NOMO-1 (cell line): Measurements from ENCODE around the gene E2F1.
A peak's percentile ranks its signal among the peaks of the same experiment; 100 is the strongest.
"Not testable (repeated sequence)": the region's sequence is repeated elsewhere in the genome, so short reads cannot be mapped to it uniquely, and the experiment has no call there.

Experiments used
- DNase-seq, 2 experiments: peaks; one replicate each; lab custom pipeline; 2025; ENCODE audit not compliant: unreplicated experiment in 2 of 2; lab: John Stamatoyannopoulos, UW

The E2F1 gene

GRCh38 chr20:33646959-33647602 lies 39.1 kb downstream of the E2F1 start:
- not testable (repeated sequence) for DNase-seq

DNA sequence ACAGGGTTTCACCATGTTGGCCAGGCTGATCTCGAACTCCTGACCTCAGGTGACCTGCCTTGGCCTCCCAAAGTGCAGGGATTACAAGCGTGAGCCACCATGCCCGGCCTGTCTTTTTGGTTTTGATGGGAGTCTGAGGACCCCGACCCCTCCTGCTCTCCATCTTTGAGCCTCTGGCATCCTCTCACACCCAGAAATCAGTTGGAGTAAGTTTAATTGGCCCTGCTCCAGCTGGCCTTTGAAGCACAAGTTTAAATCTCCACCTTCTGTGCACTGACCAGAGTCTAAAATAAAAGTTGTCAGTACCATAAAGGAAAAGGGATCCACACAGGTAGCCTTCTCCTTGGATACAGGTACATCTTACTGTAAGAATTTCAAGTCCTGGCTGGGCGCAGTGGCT lies 40.0 kb downstream of the E2F1 start:
- DNase-seq, result no peak

DNA sequence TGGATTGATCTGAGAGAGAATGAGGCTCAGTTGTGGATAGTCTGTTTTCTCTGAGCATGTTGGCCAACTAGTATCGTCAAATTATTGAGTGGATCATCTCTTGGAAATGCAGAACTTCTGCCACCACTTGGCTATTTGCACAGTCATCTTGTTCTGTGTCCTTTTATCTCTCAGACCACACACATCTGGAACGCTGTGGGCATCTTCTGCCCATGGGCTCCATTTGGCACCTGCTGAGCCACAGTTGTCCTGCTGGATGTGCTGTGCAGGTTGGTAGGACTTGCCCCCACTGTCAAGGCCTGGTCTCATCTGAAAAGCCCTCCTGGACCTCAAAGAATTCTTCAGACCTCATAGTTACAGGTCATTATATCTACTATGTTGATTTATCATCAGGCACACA lies 40.8 kb downstream of the E2F1 start:
- no peak for DNase-seq

- DNase-seq, result no peak
Measured at GRCh38 chr20:33645072-33645358, 41.2 kb downstream of the E2F1 start.

DNA sequence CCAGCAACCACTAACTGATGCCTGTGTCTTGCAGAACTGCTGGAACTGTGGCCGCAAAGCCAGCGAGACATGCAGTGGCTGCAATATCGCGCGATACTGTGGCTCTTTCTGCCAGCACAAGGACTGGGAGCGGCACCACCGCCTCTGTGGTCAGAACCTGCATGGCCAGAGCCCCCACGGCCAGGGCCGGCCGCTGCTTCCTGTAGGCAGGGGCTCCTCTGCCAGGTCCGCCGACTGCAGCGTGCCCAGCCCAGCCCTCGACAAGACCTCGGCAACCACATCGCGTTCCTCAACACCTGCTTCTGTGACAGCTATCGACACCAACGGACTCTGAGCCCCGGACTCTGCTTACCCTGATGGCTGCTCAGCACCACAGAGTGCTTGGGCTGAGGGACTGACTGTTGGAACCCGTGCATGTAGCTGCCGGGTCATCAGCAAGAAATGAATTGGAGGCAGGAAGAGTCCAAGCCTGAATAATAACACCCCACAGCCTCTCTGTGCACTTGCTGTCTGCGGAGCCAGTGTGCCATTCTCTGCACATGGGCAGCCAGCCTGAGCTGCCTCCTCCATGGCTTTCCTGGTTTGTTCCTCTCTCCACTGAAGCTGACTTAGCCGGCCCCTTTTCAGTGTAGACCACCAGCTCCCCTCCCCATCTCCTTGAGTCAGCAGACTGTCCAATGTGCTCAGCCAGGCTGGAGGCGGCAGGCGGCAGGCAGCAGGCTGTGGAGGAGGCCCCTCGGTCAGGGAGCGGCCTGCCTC lies 41.7 kb downstream of the E2F1 start:
- DNase-seq, result no peak

DNA sequence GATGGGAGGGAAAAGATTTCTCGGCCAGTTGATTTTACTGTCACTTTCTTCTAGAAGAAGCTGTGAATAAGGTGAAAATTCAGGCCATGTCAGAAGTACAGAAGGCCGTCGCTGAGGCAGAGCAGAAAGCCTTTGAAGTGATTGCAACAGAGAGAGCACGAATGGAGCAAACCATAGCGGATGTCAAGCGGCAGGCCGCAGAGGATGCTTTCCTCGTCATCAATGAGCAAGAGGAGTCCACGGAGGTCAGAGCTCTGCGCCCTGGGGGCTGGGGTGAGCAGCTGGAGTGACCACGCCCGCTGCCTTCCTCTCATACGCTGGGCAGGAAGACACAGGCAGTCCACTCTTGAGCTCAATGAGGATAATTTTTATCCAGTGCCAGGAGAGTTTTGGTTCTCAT lies 45.9 kb downstream of the E2F1 start:
- peak in 1 of 2 experiments; percentile 4 for DNase-seq

GRCh38 chr20:33636776-33637175 lies 49.4 kb downstream of the E2F1 start:
- no peak for DNase-seq

DNA sequence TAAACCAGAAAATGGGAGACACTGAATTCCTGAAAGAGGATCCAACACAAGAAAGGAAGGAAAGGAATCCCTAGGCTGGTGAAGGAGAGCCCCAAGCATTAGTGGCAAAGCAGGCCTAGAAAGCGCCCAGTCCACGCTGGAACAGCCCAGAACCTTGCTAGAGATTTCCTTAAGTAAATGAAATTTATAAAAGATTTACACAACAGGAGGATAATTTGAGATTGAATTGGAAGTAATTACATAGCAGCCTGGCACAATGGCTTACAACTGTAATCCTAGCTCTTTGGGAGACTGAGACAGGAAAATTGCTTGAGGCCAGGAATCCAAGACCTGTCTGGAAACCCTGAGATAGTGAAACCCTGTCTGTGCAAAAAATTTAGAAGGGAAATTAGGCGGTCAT lies 50.8 kb downstream of the E2F1 start:
- no peak for DNase-seq

DNA sequence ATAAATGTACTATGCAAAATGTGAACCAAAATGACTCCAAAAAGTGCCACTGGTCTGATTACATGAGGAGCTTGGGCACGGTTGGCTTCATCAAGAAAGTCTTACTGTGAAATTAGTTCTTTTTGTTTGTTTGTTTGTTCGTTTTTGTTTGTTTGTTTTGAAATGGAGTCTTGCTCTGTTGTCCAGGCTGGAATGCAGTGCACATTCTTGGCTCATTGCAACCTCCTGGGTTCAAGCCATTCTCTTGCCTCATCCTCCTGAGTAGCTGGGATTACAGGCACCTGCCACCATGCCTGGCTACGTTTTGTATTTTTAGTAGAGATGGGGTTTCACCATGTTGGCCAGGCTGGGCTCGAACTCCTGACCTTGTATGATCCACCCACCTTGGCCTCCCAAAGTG lies 54.3 kb downstream of the E2F1 start:
- not testable (repeated sequence) for DNase-seq

GRCh38 chr20:33630507-33630906 lies 55.7 kb downstream of the E2F1 start:
- DNase-seq, result no peak

DNA sequence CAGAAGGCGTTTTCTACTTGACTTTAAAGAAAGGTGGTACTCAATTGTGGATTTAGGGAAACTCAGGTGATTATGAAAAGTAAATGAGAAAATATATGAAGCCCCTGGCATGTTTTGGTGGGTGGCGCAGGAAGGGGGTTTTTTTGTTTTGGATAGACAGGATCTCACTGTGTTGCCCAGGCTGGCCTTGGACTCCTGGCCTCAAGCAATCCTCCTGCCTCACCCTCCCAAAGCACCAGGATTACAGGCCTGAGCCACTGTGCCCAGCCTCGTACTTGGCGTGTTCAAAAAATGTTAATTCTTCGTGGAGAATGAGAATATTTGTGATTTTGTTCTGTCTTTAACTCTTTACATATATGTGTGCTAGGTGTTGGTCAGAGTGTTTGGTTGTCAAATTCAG lies 56.2 kb downstream of the E2F1 start:
- DNase-seq, result no peak

DNA sequence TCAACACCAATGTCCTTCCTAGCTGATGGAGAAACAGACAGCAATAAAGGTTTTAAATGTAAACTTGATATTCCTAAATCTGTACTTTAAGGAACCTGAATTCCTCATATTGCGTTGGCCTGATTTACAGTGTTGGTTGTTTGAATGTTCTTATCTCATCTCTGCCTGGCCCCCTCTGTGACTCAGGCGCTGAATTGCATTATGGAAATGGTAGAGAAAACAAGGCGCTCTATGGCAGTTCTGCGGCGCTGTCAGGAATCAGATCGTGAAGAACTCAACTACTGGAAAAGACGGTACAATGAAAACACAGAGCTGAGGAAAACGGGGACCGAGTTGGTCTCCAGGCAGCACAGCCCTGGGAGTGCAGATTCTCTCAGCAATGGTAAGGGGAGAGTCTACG lies 56.7 kb downstream of the E2F1 start:
- DNase-seq, result no peak

DNA sequence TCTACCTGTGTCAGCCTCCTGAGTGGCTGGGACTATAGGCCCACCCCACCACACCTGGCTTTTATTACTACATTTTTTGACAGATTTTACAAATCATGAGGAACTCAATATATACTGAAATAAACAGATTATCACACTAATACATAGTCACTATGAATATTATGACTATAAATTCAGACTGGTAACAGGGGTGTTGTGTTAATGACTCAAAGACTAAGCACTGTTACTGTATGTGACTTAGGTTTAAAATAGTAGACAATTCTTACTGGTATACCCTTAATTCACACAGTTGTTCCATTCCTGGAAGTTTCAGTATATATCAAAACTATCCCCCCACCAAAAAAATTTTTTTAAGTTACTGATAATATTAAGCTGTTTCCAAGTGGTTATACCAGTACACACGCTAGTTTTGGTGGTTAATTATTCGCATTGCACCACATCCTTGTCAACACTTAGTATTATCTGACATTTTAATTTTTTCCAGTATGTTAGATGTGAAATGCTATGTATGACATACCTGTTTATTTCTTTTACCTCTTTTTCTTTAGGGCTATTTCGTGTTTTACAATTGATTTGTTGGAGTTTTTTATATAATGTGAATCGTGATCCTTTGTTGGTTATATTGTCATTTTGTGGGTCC lies 58.5 kb downstream of the E2F1 start:
- DNase-seq, result no peak

- DNase-seq, result no peak
Measured at GRCh38 chr20:33626190-33626589, 60.0 kb downstream of the E2F1 start.
